Gastrocnemius medialis (tissue), 4 donors: Measurements from ENCODE around the gene SMAD4. TPM values are rescaled to one million over a fixed set of nuclear protein-coding genes. Genes with fewer than 3 reads are reported as not detected.
"Not testable (repeated sequence)": the region's sequence is repeated elsewhere in the genome, so short reads cannot be mapped to it uniquely, and the experiment has no call there.

ENCODE experiments used
- ATAC-seq, 2 donors: fragments of 150-250 bp; one replicate each; pipeline ENCODE4 v1.9.1; 2016
- DNase-seq, 2 donors: peaks; one replicate each; pipeline ENCODE4 v3.0.0-alpha.2; 2019
- H3K27ac ChIP-seq, 4 donors: fragments of 200-600 bp; sonication (generic); 1 replicate in 1 of 4; 2 replicates in 3 of 4; pipeline ENCODE4 v1.5.1; 2016 to 2018; ENCODE audit warnings: mild to moderate bottlenecking in 2 of 4, moderate library complexity in 1 of 4
- H3K27me3 ChIP-seq, 3 donors: fragments of 200-600 bp; sonication (generic) in 2 of 3; 1 replicate in 1 of 3; 2 replicates in 2 of 3; pipeline versions ENCODE4 v1.5.1 to v1.6.0; 2016 to 2019; ENCODE audit warnings: mild to moderate bottlenecking in 1 of 3, moderate library complexity in 1 of 3
- H3K36me3 ChIP-seq, 2 donors: fragments of 200-600 bp; sonication (generic) in 1 of 2; one replicate each; pipeline ENCODE4 v1.5.1; 2017 to 2018
- H3K4me1 ChIP-seq, 2 donors: fragments of 200-600 bp; sonication (generic) in 1 of 2; one replicate each; pipeline ENCODE4 v1.5.1; 2016 to 2017; ENCODE audit warnings: mild to moderate bottlenecking in 2 of 2
- H3K4me3 ChIP-seq, 4 donors: fragments of 200-600 bp; sonication (generic) in 3 of 4; 1 replicate in 1 of 4; 2 replicates in 3 of 4; pipeline ENCODE4 v1.5.1; 2016 to 2019; ENCODE audit warnings: mild to moderate bottlenecking in 2 of 4
- H3K9me3 ChIP-seq, 3 donors: fragments of 200-600 bp; sonication (generic) in 2 of 3; 1 replicate in 1 of 3; 2 replicates in 2 of 3; pipeline ENCODE4 v1.5.1; 2016 to 2019
- CTCF ChIP-seq, 5 experiments: fragments of 450-650 bp in 3 of 5; fragments of 200-600 bp in 2 of 5; sonication (generic) in 2 of 5; IDR thresholded peaks in 4 of 5; conservative IDR thresholded peaks in 1 of 5; 1 replicate in 4 of 5; 2 replicates in 1 of 5; pipeline ENCODE4 v1.5.1; 2016 to 2019; ENCODE audit warnings: antibody characterized with exemption in 5 of 5, mild to moderate bottlenecking in 3 of 5, moderate library complexity in 3 of 5
- POLR2A ChIP-seq, 2 donors: fragments of 450-650 bp; IDR thresholded peaks; one replicate each; pipeline ENCODE4 v1.6.1; 2017; ENCODE audit warnings: antibody characterized with exemption in 2 of 2, mild to moderate bottlenecking in 2 of 2, moderate library complexity in 2 of 2
- in situ Hi-C, 4 donors: fragments of 200-750 bp; cut with MboI; loops; one replicate each; pipeline versions ENCODE4 v1.15.0 to v1.8.0; 2017; ENCODE audit warnings: low sequenced_read_pairs in 4 of 4
- intact Hi-C: fragments of 100-400 bp; cut with DNase I; formaldehyde crosslinking; loops from one replicate; pipeline ENCODE4 v1.15.1; 2023; ENCODE audit warnings: low total_unique reads
- total RNA-seq, 4 donors: library from RNA; depleted of rRNA; stranded (reverse); fragments of >200 nt; gene quantifications; one replicate each; pipeline versions ENCODE4 v1.1.0 to v1.2.3, GENCODE V29; 2016

Gene SMAD4
- total RNA-seq, 4 donors from 2014 or later: 148 to 210 (median 168) TPM

- ATAC-seq: no peak
- no peak for DNase-seq
- no peak overlapping the region for H3K27ac ChIP-seq
- intact Hi-C loops: no loop called here
- no peak overlapping the region for H3K4me3 ChIP-seq
- no peaks in the 10 kb centered on the region for H3K4me1 ChIP-seq
- no peak for TF ChIP-seq POLR2A (IDR thresholded peaks at IDR 0.05)
- TF ChIP-seq CTCF (IDR thresholded peaks at IDR 0.05 in 4 of 5, conservative IDR thresholded peaks at IDR 0.05 in 1 of 5): no peak
- no peaks in the 10 kb centered on the region for H3K27me3 ChIP-seq
- no peaks in the 10 kb centered on the region for H3K36me3 ChIP-seq
- in situ Hi-C loops: no loop called here
- H3K9me3 ChIP-seq: peaks cover 0 to 3% (median 3%) of the 10 kb centered on the region in 3 donors
These were observed 61.3 kb downstream of the SMAD4 start for GRCh38 chr18:51091270-51091669.

- no peak for ATAC-seq
- no peaks in the 10 kb centered on the region for H3K36me3 ChIP-seq
- H3K4me3 ChIP-seq: no peak overlapping the region
- H3K9me3 ChIP-seq: peaks cover 0 to 3% (median 3%) of the 10 kb centered on the region in 3 donors
- intact Hi-C loops (no loop called here), in situ Hi-C loops (no loop called here)
- TF ChIP-seq POLR2A (IDR thresholded peaks at IDR 0.05) (no peak), CTCF (IDR thresholded peaks at IDR 0.05 in 4 of 5, conservative IDR thresholded peaks at IDR 0.05 in 1 of 5) (no peak)
- H3K27ac ChIP-seq: no peak overlapping the region
- no peaks in the 10 kb centered on the region for H3K27me3 ChIP-seq
- DNase-seq: no peak
- H3K4me1 ChIP-seq: no peaks in the 10 kb centered on the region
These were observed 62.1 kb downstream of the SMAD4 start for GRCh38 chr18:51092117-51092516.

GRCh38 chr18:51092967-51093366, 63.0 kb downstream of the SMAD4 start:
- in situ Hi-C loops, H3K27ac ChIP-seq, DNase-seq, H3K4me1 ChIP-seq, H3K27me3 ChIP-seq, ATAC-seq, H3K9me3 ChIP-seq, intact Hi-C loops, H3K4me3 ChIP-seq, H3K36me3 ChIP-seq: not testable (repeated sequence)

- DNase-seq: no peak
- Histone ChIP-seq H3K4me1 (no peaks in the 10 kb centered on the region), H3K36me3 (no peaks in the 10 kb centered on the region), H3K27me3 (no peaks in the 10 kb centered on the region), H3K27ac (no peak overlapping the region), H3K9me3 (peaks cover 0 to 7% (median 0%) of the 10 kb centered on the region in 3 donors), H3K4me3 (no peak overlapping the region)
- ATAC-seq: no peak
- in situ Hi-C loops: no loop called here
- intact Hi-C loops: no loop called here
- TF ChIP-seq CTCF (IDR thresholded peaks at IDR 0.05 in 4 of 5, conservative IDR thresholded peaks at IDR 0.05 in 1 of 5): no peak
- TF ChIP-seq POLR2A (IDR thresholded peaks at IDR 0.05): no peak
These were observed 67.2 kb downstream of the SMAD4 start for GRCh38 chr18:51097021-51097822.

- in situ Hi-C loops: no loop called here
- H3K9me3 ChIP-seq: peaks cover 0 to 12% (median 0%) of the 10 kb centered on the region in 3 donors
These were observed 68.1 kb downstream of the SMAD4 start for GRCh38 chr18:51098082-51098481.

More at GRCh38 chr18:51098082-51098481, 68.1 kb downstream of the SMAD4 start:
- Histone ChIP-seq H3K4me1 (no peaks in the 10 kb centered on the region), H3K36me3 (no peaks in the 10 kb centered on the region), H3K27ac (no peak overlapping the region), H3K4me3 (no peak overlapping the region), H3K27me3 (no peaks in the 10 kb centered on the region)
- no peak for DNase-seq
- TF ChIP-seq POLR2A (IDR thresholded peaks at IDR 0.05): no peak
- TF ChIP-seq CTCF (IDR thresholded peaks at IDR 0.05 in 4 of 5, conservative IDR thresholded peaks at IDR 0.05 in 1 of 5): no peak
- intact Hi-C loops: no loop called here
- no peak for ATAC-seq
